IMR-90 (cell line): Measurements from ENCODE around the gene ATP5ME. TPM values are rescaled to one million over a fixed set of nuclear protein-coding genes. Genes with fewer than 3 reads are reported as not detected.

Experiments
- ATAC-seq: fragments of 200-7000 bp; cut with Tn5 transposase; 2 replicates; pipeline ENCODE4 v1.9.1; 2020; ENCODE audit warnings: low read depth, mild to moderate bottlenecking, moderate library complexity
- BruUV-seq: library from RNA; stranded (reverse); fragments of 400-500 nt; replicated peaks from 2 replicates; lab custom pipeline; 2021; lab: Mats Ljungman, UMichigan
- CTCF ChIA-PET: fragments of 300-600 bp; formaldehyde crosslinking; extraction: SDS; loops from one replicate; lab custom pipeline; 2021; ENCODE audit warnings: antibody characterized with exemption; lab: Yijun Ruan, JAX
- POLR2A ChIA-PET: fragments of 300-600 bp; sonication (Branson Sonifier 250); formaldehyde crosslinking; loops from one replicate; lab custom pipeline; 2022; ENCODE audit warnings: antibody characterized with exemption; ENCODE audit not compliant: unreplicated experiment; lab: Charles Lee
- DNase-seq: peaks from one replicate; pipeline ENCODE4 v3.0.0; 2013
- H2AFZ ChIP-seq: replicated peaks from 2 replicates; pipeline ENCODE3; 2013; ENCODE audit warnings: low read length, mild to moderate bottlenecking; ENCODE audit not compliant: poor library complexity
- H2AK5ac ChIP-seq: 2 replicates; pipeline ENCODE4 v1.6.1; 2013; ENCODE audit warnings: low read depth, low read length, inconsistent platforms
- H2AK9ac ChIP-seq: replicated peaks from 2 replicates; pipeline ENCODE3; 2013; ENCODE audit warnings: mild to moderate bottlenecking, low read depth, low read length, moderate library complexity; ENCODE audit not compliant: poor library complexity
- H2BK120ac ChIP-seq: 2 replicates; pipeline ENCODE4 v1.6.1; 2013; ENCODE audit warnings: low read depth, low read length, inconsistent platforms
- H2BK15ac ChIP-seq: 3 replicates; pipeline ENCODE4 v1.6.1; 2013; ENCODE audit warnings: low read depth, low read length, inconsistent platforms
- H2BK20ac ChIP-seq: 2 replicates; pipeline ENCODE4 v1.6.1; 2013; ENCODE audit warnings: low read depth, mild to moderate bottlenecking, inconsistent platforms, low read length, moderate library complexity
- H2BK5ac ChIP-seq: 2 replicates; pipeline ENCODE4 v1.6.1; 2013; ENCODE audit warnings: mild to moderate bottlenecking, low read depth, low read length, inconsistent platforms; ENCODE audit not compliant: poor library complexity, severe bottlenecking
- H3K14ac ChIP-seq: replicated peaks from 2 replicates; pipeline ENCODE4 v1.6.1; 2013; ENCODE audit warnings: low read depth, low read length, inconsistent platforms
- H3K18ac ChIP-seq: 2 replicates; pipeline ENCODE4 v1.6.1; 2013; ENCODE audit warnings: low read depth, low read length, control low read depth
- H3K23ac ChIP-seq: 2 replicates; pipeline ENCODE4 v1.6.1; 2013; ENCODE audit warnings: low read depth, low read length, inconsistent platforms
- H3K27ac ChIP-seq: 2 replicates; pipeline ENCODE4 v1.5.1; 2013; ENCODE audit warnings: mild to moderate bottlenecking, control low read depth, low read length; ENCODE audit not compliant: insufficient read depth
- H3K27me3 ChIP-seq: 2 replicates; pipeline ENCODE4 v1.6.1; 2013; ENCODE audit warnings: low read length; ENCODE audit not compliant: control insufficient read depth, insufficient read depth
- H3K36me3 ChIP-seq: 2 replicates; pipeline ENCODE4 v1.6.1; 2013; ENCODE audit warnings: low read length, mixed read lengths; ENCODE audit not compliant: control insufficient read depth, insufficient read depth
- H3K4ac ChIP-seq: 2 replicates; pipeline ENCODE4 v1.6.1; 2013; ENCODE audit warnings: low read depth, low read length, inconsistent platforms
- H3K4me1 ChIP-seq: 2 replicates; pipeline ENCODE4 v1.6.1; 2013; ENCODE audit warnings: low read length, mixed read lengths; ENCODE audit not compliant: control insufficient read depth, insufficient read depth
- H3K4me2 ChIP-seq: 2 replicates; pipeline ENCODE4 v1.6.1; 2013; ENCODE audit warnings: low read depth, mild to moderate bottlenecking, control low read depth, low read length, moderate library complexity
- H3K4me3 ChIP-seq: 2 replicates; pipeline ENCODE4 v1.5.1; 2013; ENCODE audit warnings: low read depth, mild to moderate bottlenecking, control low read depth, low read length, moderate library complexity; ENCODE audit not compliant: insufficient read depth
- H3K56ac ChIP-seq: 2 replicates; pipeline ENCODE4 v1.6.1; 2013; ENCODE audit warnings: low read length, inconsistent platforms; ENCODE audit not compliant: insufficient read depth; ENCODE audit errors: extremely low read depth
- H3K79me1 ChIP-seq, 2 experiments: 2 replicates each; pipeline ENCODE4 v1.6.1; 2013; ENCODE audit warnings: low read length in 2 of 2, inconsistent platforms in 1 of 2, low read depth in 1 of 2
- H3K9ac ChIP-seq: 2 replicates; pipeline ENCODE4 v1.6.1; 2013; ENCODE audit warnings: low read depth, low read length, control low read depth
- H3K9me1 ChIP-seq: 2 replicates; pipeline ENCODE4 v1.6.1; 2013; ENCODE audit warnings: low read length, inconsistent platforms; ENCODE audit not compliant: insufficient read depth
- H3K9me3 ChIP-seq: 2 replicates; pipeline ENCODE4 v1.6.1; 2013; ENCODE audit warnings: low read length; ENCODE audit not compliant: control insufficient read depth, insufficient read depth
- H4K20me1 ChIP-seq: 2 replicates; pipeline ENCODE4 v1.6.1; 2013; ENCODE audit warnings: low read length, inconsistent platforms; ENCODE audit not compliant: insufficient read depth
- H4K5ac ChIP-seq: 2 replicates; pipeline ENCODE4 v1.6.1; 2013; ENCODE audit warnings: mild to moderate bottlenecking, low read depth, low read length, control low read depth
- H4K8ac ChIP-seq, 2 experiments: 2 replicates each; pipeline ENCODE4 v1.6.1; 2013; ENCODE audit warnings: low read depth in 2 of 2, low read length in 2 of 2, control low read depth in 1 of 2, inconsistent platforms in 1 of 2
- H4K91ac ChIP-seq: 2 replicates; pipeline ENCODE4 v1.6.1; 2013; ENCODE audit warnings: low read depth, low read length, inconsistent platforms; ENCODE audit not compliant: insufficient read depth
- ELK1 ChIP-seq: fragments of 150-350 bp; IDR thresholded peaks from 2 replicates; pipeline ENCODE4 v1.6.1; 2016; ENCODE audit warnings: low read depth, mild to moderate bottlenecking, low read length, moderate library complexity, borderline replicate concordance
- FOS ChIP-seq: fragments of 150-350 bp; IDR thresholded peaks from 2 replicates; pipeline ENCODE4 v1.6.1; 2016; ENCODE audit warnings: low read depth, low read length
- MAZ ChIP-seq: IDR thresholded peaks from 2 replicates; pipeline ENCODE4 v1.6.1; 2012; ENCODE audit warnings: low read depth, mild to moderate bottlenecking, low read length, improper control_type of control experiment, moderate library complexity, borderline replicate concordance
- MXI1 ChIP-seq: IDR thresholded peaks from 2 replicates; pipeline ENCODE4 v1.6.1; 2012; ENCODE audit warnings: low read depth, mild to moderate bottlenecking, low read length, moderate library complexity, borderline replicate concordance
- POLR2A ChIP-seq: IDR thresholded peaks from 2 replicates; pipeline ENCODE4 v1.6.1; 2012; ENCODE audit warnings: mild to moderate bottlenecking, low read depth, low read length
- RAD21 ChIP-seq: IDR thresholded peaks from 2 replicates; pipeline ENCODE4 v1.6.1; 2012; ENCODE audit warnings: low read length, improper control_type of control experiment
- RCOR1 ChIP-seq: IDR thresholded peaks from 2 replicates; pipeline ENCODE4 v1.6.1; 2012; ENCODE audit warnings: mild to moderate bottlenecking, low read length, improper control_type of control experiment; ENCODE audit not compliant: insufficient replicate concordance
- RFX5 ChIP-seq: IDR thresholded peaks from 2 replicates; pipeline ENCODE4 v1.8.0; 2012; ENCODE audit warnings: low read depth, mild to moderate bottlenecking, low read length, moderate library complexity
- SMC3 ChIP-seq: fragments of 150-350 bp; IDR thresholded peaks from 2 replicates; pipeline ENCODE4 v1.6.1; 2016; ENCODE audit warnings: low read depth, mild to moderate bottlenecking, antibody characterized with exemption, low read length, moderate library complexity
- USF2 ChIP-seq: fragments of 150-350 bp; IDR thresholded peaks from 2 replicates; pipeline ENCODE4 v1.6.1; 2017; ENCODE audit warnings: mild to moderate bottlenecking, antibody characterized with exemption, low read length, low read depth
- WGBS, 2 experiments: methylation state at CpG; one replicate each; pipeline versions ENCODE4 v1.1.5 to v1.1.7; 2013; ENCODE audit warnings: missing lambda C conversion rate in 2 of 2; ENCODE audit not compliant: insufficient read length in 1 of 2; ENCODE audit errors: extremely low coverage in 2 of 2; 5-methylcytosine and 5-hydroxymethylcytosine counted together
- dilution Hi-C: fragments of 300-500 bp; cut with HindIII; formaldehyde crosslinking; loops from one replicate; pipeline ENCODE4 v1.14.3; 2018; ENCODE audit warnings: low sequenced_read_pairs; ENCODE audit not compliant: unreplicated experiment
- in situ Hi-C: fragments of 300-500 bp; cut with MboI; formaldehyde crosslinking; loops from 3 replicates; pipeline ENCODE4 v1.14.3; 2019; ENCODE audit warnings: low sequenced_read_pairs, inconsistent platforms, mixed read lengths
- intact Hi-C: fragments of 100-400 bp; cut with micrococcal nuclease; formaldehyde crosslinking; loops from 2 replicates; pipeline ENCODE4 v1.10.0; 2022
- polyA plus RNA-seq, 3 experiments: library from polyadenylated mRNA; depleted of rRNA; stranded (reverse); fragments of >200 nt; gene quantifications; 2 replicates each; pipeline ENCODE4 v1.2.3, GENCODE V29; 2012; ENCODE audit warnings: low replicate concordance in 1 of 3
- total RNA-seq: library from RNA; depleted of rRNA; stranded (reverse); fragments of >200 nt; gene quantifications from 2 replicates; pipeline ENCODE4 v1.2.3, GENCODE V29; 2012

ATP5ME gene
- total and polyA plus RNA-seq, 2 of the 4 experiments (the other 2 are of a cell fraction), result 39.3 to 603 TPM

- H3K9me1 ChIP-seq, result peaks cover 7% of the 10 kb centered on the region; the same call in 1 of the 2 replicates
- H3K9ac ChIP-seq, result no peak overlapping the region
- no peak overlapping the region for H2AK5ac ChIP-seq
- no peak overlapping the region for H2AK9ac ChIP-seq
- H2BK5ac ChIP-seq, result no peak overlapping the region
- no peak overlapping the region for H3K56ac ChIP-seq
- no peak overlapping the region for H4K5ac ChIP-seq
- H3K23ac ChIP-seq, result no peak overlapping the region
- in situ Hi-C loops, result no loop called here
- no peak overlapping the region for H2BK20ac ChIP-seq
- BruUV-seq, result no TSS peak
- H3K14ac ChIP-seq, result no peak overlapping the region
- peaks cover 17 to 27% of the 10 kb centered on the region in 2 experiments; a peak in 3 of 4 replicates for H3K79me1 ChIP-seq
- peak overlapping the region; percentile 5 for H2AFZ ChIP-seq
- no peak overlapping the region for H4K8ac ChIP-seq
- H3K4me3 ChIP-seq, result no peak overlapping the region
- H4K91ac ChIP-seq, result no peak overlapping the region
- peaks cover 9% of the 10 kb centered on the region for H3K4me1 ChIP-seq
- CTCF ChIA-PET, result no interaction called here
- no peaks in the 10 kb centered on the region for H3K9me3 ChIP-seq
- ATAC-seq (no peak), DNase-seq (no peak)
- H2BK120ac ChIP-seq, result no peak overlapping the region
- no peak for TF ChIP-seq USF2
- no peak for TF ChIP-seq RFX5
- TF ChIP-seq MXI1, result no peak
- TF ChIP-seq FOS, result no peak
- TF ChIP-seq POLR2A, result no peak
- no peak for TF ChIP-seq RCOR1
- no peak for TF ChIP-seq ELK1
- no peak for TF ChIP-seq MAZ
- no peak for TF ChIP-seq SMC3
- TF ChIP-seq RAD21, result no peak
- no peaks in the 10 kb centered on the region for H3K27me3 ChIP-seq
- H3K27ac ChIP-seq, result no peak overlapping the region
- no peak overlapping the region for H3K4ac ChIP-seq
- intact Hi-C loops, result loop anchor here (10.0 kb wide), 1 partner anchor 337 kb away; the partner anchor contains the start of gene ZNF141
- WGBS, 2 experiments, result no CpG with 5 or more reads among the region's 3 CpGs
- dilution Hi-C loops, result no loop called here
- H3K18ac ChIP-seq, result no peak overlapping the region
- H3K4me2 ChIP-seq, result no peak overlapping the region
- H2BK15ac ChIP-seq, result no peak overlapping the region
- POLR2A ChIA-PET, result no interaction called here
- H3K36me3 ChIP-seq, result peaks cover 17% of the 10 kb centered on the region
- no peaks in the 10 kb centered on the region for H4K20me1 ChIP-seq
These were observed 2.3 kb downstream of the ATP5ME start for GRCh38 chr4:671769-672168.
